Vagina (tissue), 2 donors: ENCODE results near the gene ROGDI. TPM values are rescaled to one million over a fixed set of nuclear protein-coding genes. Genes with fewer than 3 reads are reported as not detected.

Experiments
- DNase-seq, 2 donors: peaks; one replicate each; pipeline ENCODE4 v3.0.0-alpha.2; 2017; ENCODE audit errors: extremely low spot score in 2 of 2
- H3K27ac ChIP-seq: fragments of 200-600 bp; sonication (generic); one replicate; pipeline ENCODE4 v1.5.1; 2019
- H3K27me3 ChIP-seq: fragments of 200-600 bp; sonication (generic); one replicate; pipeline ENCODE4 v1.5.1; 2019
- H3K36me3 ChIP-seq, 2 donors: fragments of 200-600 bp; sonication (generic); one replicate each; pipeline ENCODE4 v1.5.1; 2017 to 2019
- H3K4me1 ChIP-seq: fragments of 200-600 bp; sonication (generic); one replicate; pipeline ENCODE4 v1.5.1; 2019
- H3K4me3 ChIP-seq, 2 donors: fragments of 200-600 bp; sonication (generic); 1 replicate in 1 of 2; 2 replicates in 1 of 2; pipeline ENCODE4 v1.5.1; 2016 to 2019
- H3K9me3 ChIP-seq: fragments of 200-600 bp; sonication (generic); one replicate; pipeline ENCODE4 v1.5.1; 2019
- POLR2A ChIP-seq, 2 donors: fragments of 450-650 bp; IDR thresholded peaks; one replicate each; pipeline ENCODE4 v1.6.1; 2017; ENCODE audit warnings: antibody characterized with exemption in 2 of 2, mild to moderate bottlenecking in 2 of 2, moderate library complexity in 2 of 2
- POLR2AphosphoS5 ChIP-seq, 2 donors: sonication (generic); formaldehyde crosslinking; IDR thresholded peaks; one replicate each; pipeline ENCODE4 v1.9.0; 2017; ENCODE audit warnings: antibody characterized with exemption in 2 of 2, mild to moderate bottlenecking in 2 of 2, low read depth in 1 of 2; ENCODE audit not compliant: insufficient read depth in 1 of 2
- intact Hi-C: fragments of 100-400 bp; cut with DNase I; formaldehyde crosslinking; loops from one replicate; pipeline ENCODE4 v1.15.1; 2023
- total RNA-seq: library from RNA; depleted of rRNA; stranded (reverse); fragments of >200 nt; gene quantifications from one replicate; pipeline ENCODE4 v1.2.3, GENCODE V29; 2016
- TF ChIP-seq, protein P1 (sequence below), 3 experiments: fragments of 450-650 bp in 2 of 3; fragments of 200-600 bp in 1 of 3; sonication (generic) in 1 of 3; IDR thresholded peaks; one replicate each; pipeline ENCODE4 v1.5.1; 2017 to 2019; ENCODE audit warnings: antibody characterized with exemption in 3 of 3, mild to moderate bottlenecking in 2 of 3, moderate library complexity in 2 of 3

ROGDI gene
- total RNA-seq, 1 donor from 2014 or later, result 14.0 TPM

- Histone ChIP-seq H3K27ac (no peak overlapping the region), H3K4me3 (no peak overlapping the region), H3K27me3 (no peaks in the 10 kb centered on the region), H3K36me3 (peaks cover 0 to 9% of the 10 kb centered on the region in 2 donors), H3K9me3 (no peaks in the 10 kb centered on the region), H3K4me1 (no peaks in the 10 kb centered on the region)
- intact Hi-C loops, result no loop called here
- no peak for DNase-seq
- TF ChIP-seq POLR2A (IDR thresholded peaks at IDR 0.05) (no peak), POLR2AphosphoS5 (IDR thresholded peaks at IDR 0.05; ENCODE audit: insufficient read depth in 1 of 2, low read depth in 1 of 2) (no peak)
- TF ChIP-seq, protein P1, sequence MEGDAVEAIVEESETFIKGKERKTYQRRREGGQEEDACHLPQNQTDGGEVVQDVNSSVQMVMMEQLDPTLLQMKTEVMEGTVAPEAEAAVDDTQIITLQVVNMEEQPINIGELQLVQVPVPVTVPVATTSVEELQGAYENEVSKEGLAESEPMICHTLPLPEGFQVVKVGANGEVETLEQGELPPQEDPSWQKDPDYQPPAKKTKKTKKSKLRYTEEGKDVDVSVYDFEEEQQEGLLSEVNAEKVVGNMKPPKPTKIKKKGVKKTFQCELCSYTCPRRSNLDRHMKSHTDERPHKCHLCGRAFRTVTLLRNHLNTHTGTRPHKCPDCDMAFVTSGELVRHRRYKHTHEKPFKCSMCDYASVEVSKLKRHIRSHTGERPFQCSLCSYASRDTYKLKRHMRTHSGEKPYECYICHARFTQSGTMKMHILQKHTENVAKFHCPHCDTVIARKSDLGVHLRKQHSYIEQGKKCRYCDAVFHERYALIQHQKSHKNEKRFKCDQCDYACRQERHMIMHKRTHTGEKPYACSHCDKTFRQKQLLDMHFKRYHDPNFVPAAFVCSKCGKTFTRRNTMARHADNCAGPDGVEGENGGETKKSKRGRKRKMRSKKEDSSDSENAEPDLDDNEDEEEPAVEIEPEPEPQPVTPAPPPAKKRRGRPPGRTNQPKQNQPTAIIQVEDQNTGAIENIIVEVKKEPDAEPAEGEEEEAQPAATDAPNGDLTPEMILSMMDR (IDR thresholded peaks at IDR 0.05), result no peak
These were observed 9.4 kb downstream of the ROGDI start for GRCh38 chr16:4792951-4793513.

GRCh38 chr16:4790871-4791270 is 11.6 kb downstream of the ROGDI start:
- no peak for DNase-seq
- no peaks in the 10 kb centered on the region for H3K4me1 ChIP-seq
- no peaks in the 10 kb centered on the region for H3K36me3 ChIP-seq
- TF ChIP-seq POLR2AphosphoS5 (IDR thresholded peaks at IDR 0.05; ENCODE audit: insufficient read depth in 1 of 2, low read depth in 1 of 2) (no peak), POLR2A (IDR thresholded peaks at IDR 0.05) (no peak)
- TF ChIP-seq, protein P1 (IDR thresholded peaks at IDR 0.05), result no peak
- no peaks in the 10 kb centered on the region for H3K9me3 ChIP-seq
- H3K27ac ChIP-seq, result no peak overlapping the region
- intact Hi-C loops, result no loop called here
- H3K4me3 ChIP-seq, result no peak overlapping the region
- H3K27me3 ChIP-seq, result no peaks in the 10 kb centered on the region

DNA sequence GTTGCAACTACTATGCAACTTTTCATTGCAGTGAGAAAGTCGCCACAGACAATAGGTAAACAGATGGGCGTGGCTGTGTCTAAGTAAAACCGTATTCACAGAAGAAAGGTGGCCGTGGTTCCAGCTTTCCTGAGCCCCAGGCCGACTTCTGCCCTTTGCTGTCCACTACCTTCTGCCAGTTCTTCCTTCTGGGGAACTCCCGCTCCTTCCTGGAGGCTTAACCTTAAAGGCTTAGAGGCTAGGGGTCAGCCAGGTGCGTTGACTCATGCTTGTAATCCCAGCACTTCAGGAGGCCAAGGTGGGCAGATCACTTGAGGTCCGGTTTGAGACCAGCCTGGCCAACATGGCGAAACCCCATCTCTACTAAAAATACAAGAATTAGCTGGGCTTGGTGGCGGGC is 12.2 kb downstream of the ROGDI start:
- Histone ChIP-seq H3K9me3 (no peaks in the 10 kb centered on the region), H3K27ac (no peak overlapping the region), H3K4me3 (no peak overlapping the region), H3K36me3 (no peaks in the 10 kb centered on the region), H3K4me1 (no peaks in the 10 kb centered on the region), H3K27me3 (no peaks in the 10 kb centered on the region)
- no peak for TF ChIP-seq POLR2AphosphoS5 (IDR thresholded peaks at IDR 0.05; ENCODE audit: insufficient read depth in 1 of 2, low read depth in 1 of 2)
- TF ChIP-seq POLR2A (IDR thresholded peaks at IDR 0.05), result no peak
- TF ChIP-seq, protein P1 (IDR thresholded peaks at IDR 0.05), result no peak
- no peak for DNase-seq
- intact Hi-C loops, result no loop called here

- intact Hi-C loops, result no loop called here
- Histone ChIP-seq H3K27ac (no peak overlapping the region), H3K36me3 (no peaks in the 10 kb centered on the region), H3K4me1 (no peaks in the 10 kb centered on the region), H3K4me3 (no peak overlapping the region), H3K27me3 (no peaks in the 10 kb centered on the region), H3K9me3 (no peaks in the 10 kb centered on the region)
- DNase-seq, result no peak
- TF ChIP-seq POLR2AphosphoS5 (IDR thresholded peaks at IDR 0.05; ENCODE audit: insufficient read depth in 1 of 2, low read depth in 1 of 2) (no peak), POLR2A (IDR thresholded peaks at IDR 0.05) (no peak)
- TF ChIP-seq, protein P1 (IDR thresholded peaks at IDR 0.05), result no peak
These were observed 13.5 kb downstream of the ROGDI start for GRCh38 chr16:4788910-4789309.

DNA sequence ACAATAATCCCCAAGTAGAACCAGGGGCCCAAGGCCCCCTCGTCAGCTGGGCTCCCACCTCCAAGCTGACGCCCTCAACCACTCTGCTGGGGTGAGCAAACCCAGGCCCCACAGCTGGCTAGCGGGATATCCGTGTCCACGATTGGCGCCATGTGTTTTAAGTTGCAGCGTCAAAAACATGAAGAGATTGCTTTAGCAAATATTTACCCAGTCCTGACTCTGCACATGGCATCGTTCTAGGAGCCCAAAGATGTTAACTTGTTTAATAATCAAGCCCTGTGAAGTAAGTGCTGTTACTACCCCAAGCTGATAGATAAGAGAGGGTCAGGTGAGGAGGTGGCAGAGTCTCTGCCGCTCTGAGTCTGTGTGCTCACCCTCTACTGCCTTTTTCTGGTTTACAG is 13.9 kb downstream of the ROGDI start:
- TF ChIP-seq POLR2AphosphoS5 (IDR thresholded peaks at IDR 0.05; ENCODE audit: insufficient read depth in 1 of 2, low read depth in 1 of 2) (no peak), POLR2A (IDR thresholded peaks at IDR 0.05) (no peak)
- TF ChIP-seq, protein P1 (IDR thresholded peaks at IDR 0.05), result no peak
- no peak overlapping the region for H3K4me3 ChIP-seq
- H3K36me3 ChIP-seq, result no peaks in the 10 kb centered on the region
- no peak for DNase-seq
- intact Hi-C loops, result no loop called here
- no peaks in the 10 kb centered on the region for H3K27me3 ChIP-seq
- no peak overlapping the region for H3K27ac ChIP-seq
- no peaks in the 10 kb centered on the region for H3K4me1 ChIP-seq
- H3K9me3 ChIP-seq, result no peaks in the 10 kb centered on the region
